DOHH2 (cell line): ENCODE results near the gene DOP1A.

Experiments
- H3F3A ChIP-seq: fragments of 200-600 bp; sonication (generic), shearing (Covaris generic); 2 replicates; pipeline ENCODE4 v1.6.0; 2016; ENCODE audit warnings: antibody characterized with exemption, mild to moderate bottlenecking; ENCODE audit not compliant: control insufficient read depth, insufficient read depth
- H3K27ac ChIP-seq: fragments of 200-600 bp; sonication (generic); 2 replicates; pipeline ENCODE4 v1.5.1; 2014; ENCODE audit warnings: low read depth, mild to moderate bottlenecking, low read length, moderate library complexity
- H3K27me3 ChIP-seq: fragments of 200-600 bp; sonication (generic); 2 replicates; pipeline ENCODE4 v1.6.1; 2014; ENCODE audit warnings: mild to moderate bottlenecking, low read length, mixed read lengths; ENCODE audit not compliant: control insufficient read depth
- H3K36me3 ChIP-seq: fragments of 200-600 bp; sonication (generic); 2 replicates; pipeline ENCODE4 v1.6.1; 2014; ENCODE audit warnings: mild to moderate bottlenecking, low read length, moderate library complexity, mixed read lengths; ENCODE audit not compliant: control insufficient read depth
- H3K4me1 ChIP-seq: fragments of 200-600 bp; sonication (generic); 2 replicates; pipeline ENCODE4 v1.6.1; 2014; ENCODE audit warnings: mild to moderate bottlenecking, low read length, mixed read lengths; ENCODE audit not compliant: control insufficient read depth
- H3K4me2 ChIP-seq: fragments of 200-600 bp; sonication (generic); 2 replicates; pipeline ENCODE4 v1.6.0; 2014; ENCODE audit warnings: mild to moderate bottlenecking, low read length, moderate library complexity
- H3K4me3 ChIP-seq: fragments of 200-600 bp; sonication (generic); 2 replicates; pipeline ENCODE4 v1.5.1; 2014; ENCODE audit warnings: mild to moderate bottlenecking, low read length, mixed read lengths
- H3K79me2 ChIP-seq: fragments of 200-600 bp; sonication (generic); 2 replicates; pipeline ENCODE4 v1.6.1; 2014; ENCODE audit warnings: mild to moderate bottlenecking, low read length, mixed read lengths; ENCODE audit not compliant: control insufficient read depth
- H3K9me2 ChIP-seq: fragments of 200-600 bp; sonication (generic); replicated peaks from 2 replicates; pipeline ENCODE4 v1.6.1; 2014; ENCODE audit warnings: mild to moderate bottlenecking, low read length, mixed read lengths; ENCODE audit not compliant: control insufficient read depth
- H3K9me3 ChIP-seq: fragments of 200-600 bp; sonication (generic); 2 replicates; pipeline ENCODE4 v1.6.1; 2014; ENCODE audit warnings: antibody characterized with exemption, low read length, mixed read lengths; ENCODE audit not compliant: control insufficient read depth, insufficient read depth
- H4K20me1 ChIP-seq: fragments of 200-600 bp; sonication (generic); 2 replicates; pipeline ENCODE4 v1.6.0; 2014; ENCODE audit warnings: low read depth, mild to moderate bottlenecking, antibody characterized with exemption, low read length, moderate library complexity; ENCODE audit not compliant: control insufficient read depth, insufficient read depth
- CTCF ChIP-seq: fragments of 200-600 bp; sonication (generic); IDR thresholded peaks from one replicate; pipeline ENCODE4 v1.5.1; 2014; ENCODE audit warnings: antibody characterized with exemption, mild to moderate bottlenecking, low read depth, low read length; ENCODE audit not compliant: poor library complexity, severe bottlenecking
- EZH2phosphoT487 ChIP-seq: fragments of 200-600 bp; sonication (generic); IDR thresholded peaks from 2 replicates; pipeline ENCODE4 v1.6.1; 2017; ENCODE audit warnings: borderline replicate concordance, mild to moderate bottlenecking, antibody characterized with exemption, low read length, moderate library complexity, mixed read lengths

The DOP1A gene

GRCh38 chr6:83072726-83073125 lies 5.3 kb downstream of the DOP1A start:
- Histone ChIP-seq H3K4me2 (no peak overlapping the region), H3K9me2 (no peaks in the 10 kb centered on the region), H3K4me3 (no peak overlapping the region), H3K27ac (no peak overlapping the region), H3K27me3 (no peaks in the 10 kb centered on the region), H3K36me3 (peaks cover 35% of the 10 kb centered on the region), H4K20me1 (no peaks in the 10 kb centered on the region; the same call in 1 of the 2 replicates), H3K4me1 (peaks cover 30% of the 10 kb centered on the region), H3K79me2 (peaks cover 99% of the 10 kb centered on the region), H3F3A (peaks cover 6% of the 10 kb centered on the region; the same call in 1 of the 2 replicates), H3K9me3 (no peaks in the 10 kb centered on the region)
- TF ChIP-seq EZH2phosphoT487 (no peak), CTCF (no peak)

- TF ChIP-seq EZH2phosphoT487 = no peak
- Histone ChIP-seq H3K4me2 (no peak overlapping the region), H3K4me1 (peaks cover 27% of the 10 kb centered on the region), H3K9me3 (no peaks in the 10 kb centered on the region), H3K27me3 (no peaks in the 10 kb centered on the region), H3K27ac (no peak overlapping the region), H3K79me2 (peaks cover 96% of the 10 kb centered on the region), H4K20me1 (no peaks in the 10 kb centered on the region; the same call in 1 of the 2 replicates), H3K4me3 (no peak overlapping the region), H3K36me3 (peaks cover 35% of the 10 kb centered on the region), H3K9me2 (no peaks in the 10 kb centered on the region), H3F3A (peaks cover 6% of the 10 kb centered on the region; the same call in 1 of the 2 replicates)
Observed at GRCh38 chr6:83073615-83074014, 6.1 kb downstream of the DOP1A start.

- Histone ChIP-seq H3K27ac (no peak overlapping the region), H3K9me3 (no peaks in the 10 kb centered on the region), H4K20me1 (no peaks in the 10 kb centered on the region), H3F3A (no peaks in the 10 kb centered on the region), H3K4me1 (no peaks in the 10 kb centered on the region), H3K9me2 (no peaks in the 10 kb centered on the region), H3K4me2 (no peak overlapping the region), H3K79me2 (peaks cover 42% of the 10 kb centered on the region), H3K27me3 (no peaks in the 10 kb centered on the region), H3K36me3 (no peaks in the 10 kb centered on the region), H3K4me3 (no peak overlapping the region)
- TF ChIP-seq CTCF (no peak), EZH2phosphoT487 (no peak)
Observed at GRCh38 chr6:83083476-83083875, 16.0 kb downstream of the DOP1A start.

- H3K36me3 ChIP-seq = no peaks in the 10 kb centered on the region; the same call in 1 of the 2 replicates
- no peaks in the 10 kb centered on the region for H3K27me3 ChIP-seq
- no peaks in the 10 kb centered on the region for H4K20me1 ChIP-seq
- H3K4me3 ChIP-seq = no peak overlapping the region
- no peaks in the 10 kb centered on the region for H3K9me3 ChIP-seq
- H3K9me2 ChIP-seq = no peaks in the 10 kb centered on the region
- no peaks in the 10 kb centered on the region for H3F3A ChIP-seq
- no peak overlapping the region for H3K4me2 ChIP-seq
- no peak overlapping the region for H3K27ac ChIP-seq
- peaks cover 30% of the 10 kb centered on the region for H3K79me2 ChIP-seq
- TF ChIP-seq EZH2phosphoT487 (no peak), CTCF (no peak)
- no peaks in the 10 kb centered on the region for H3K4me1 ChIP-seq
Observed at GRCh38 chr6:83086751-83087150, 19.3 kb downstream of the DOP1A start.
